T-helper 17 cell (primary cell): ENCODE data around the gene FADS6. TPM values are rescaled to one million over a fixed set of nuclear protein-coding genes. Genes with fewer than 3 reads are reported as not detected.
A peak's percentile ranks its signal among the peaks of the same experiment; 100 is the strongest.

Experiments used
- ATAC-seq: fragments of 150-1000 bp; cut with Tn5 transposase; 2 replicates; pipeline ENCODE4 v1.10.0; 2021; ENCODE audit warnings: mild to moderate bottlenecking, moderate library complexity
- DNase-seq, 3 donors: peaks; one replicate each; pipeline versions ENCODE4 v3.0.0 to v3.0.0-alpha.2; 2020 to 2021
- H3K9me3 ChIP-seq: one replicate; pipeline ENCODE4 v1.7.0; 2013; ENCODE audit warnings: low read length, mild to moderate bottlenecking; ENCODE audit not compliant: control insufficient read depth, poor library complexity, severe bottlenecking
- H3K27ac Mint-ChIP-seq: one replicate; pipeline ENCODE4 v1.8.0; 2022; ENCODE audit warnings: mild to moderate bottlenecking, moderate library complexity, mixed read lengths
- H3K27me3 Mint-ChIP-seq: one replicate; pipeline ENCODE4 v1.8.0; 2022; ENCODE audit warnings: mixed read lengths
- H3K36me3 Mint-ChIP-seq: one replicate; pipeline ENCODE4 v1.8.0; 2022; ENCODE audit warnings: low read depth, mixed read lengths
- H3K4me1 Mint-ChIP-seq: one replicate; pipeline ENCODE4 v1.8.0; 2022; ENCODE audit warnings: mild to moderate bottlenecking, mixed read lengths
- H3K4me3 Mint-ChIP-seq: one replicate; pipeline ENCODE4 v1.8.0; 2022; ENCODE audit warnings: mild to moderate bottlenecking, moderate library complexity, mixed read lengths
- total RNA-seq, 4 donors: library from RNA in 2 of 4; stranded (reverse) in 2 of 4; gene quantifications; one replicate each; pipeline ENCODE4 v1.2.3 and lab custom pipeline; 2022 to 2026

Gene FADS6, protein sequence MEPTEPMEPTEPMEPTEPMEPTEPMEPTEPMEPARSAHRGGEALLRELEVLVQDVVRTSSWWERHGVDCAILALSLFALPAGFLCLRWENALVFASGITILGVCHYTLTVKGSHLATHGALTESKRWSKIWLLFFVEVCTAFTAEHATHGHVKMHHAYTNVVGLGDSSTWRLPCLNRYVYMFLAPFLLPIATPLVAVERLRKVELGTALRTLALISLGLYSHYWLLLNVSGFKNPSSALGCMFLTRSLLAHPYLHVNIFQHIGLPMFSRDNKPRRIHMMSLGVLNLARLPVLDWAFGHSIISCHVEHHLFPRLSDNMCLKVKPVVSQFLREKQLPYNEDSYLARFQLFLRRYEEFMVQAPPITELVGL
- total RNA-seq = not detected
- total RNA-seq (lab: John Stamatoyannopoulos, UW) = 0 reads per million in 2 donors

GRCh38 chr17:74892974-74893911, at the start of gene FADS6:
TSS of gene FADS6 (minus strand) at chr17:74893633. CDS start at chr17:74893595, 38 bp downstream.
- H3K27ac Mint-ChIP-seq = no peak within 1 kb of the TSS
- H3K36me3 Mint-ChIP-seq = peaks cover 8% of the 10 kb centered on the region
- peaks cover 32% of the 10 kb centered on the region for H3K27me3 Mint-ChIP-seq
- peak; percentile 66 for ATAC-seq
- H3K4me3 Mint-ChIP-seq = peak within 1 kb of the TSS; percentile 84
- peaks cover 8% of the 10 kb centered on the region for H3K4me1 Mint-ChIP-seq
- H3K9me3 ChIP-seq = no peaks in the 10 kb centered on the region
- no peak for DNase-seq

DNA sequence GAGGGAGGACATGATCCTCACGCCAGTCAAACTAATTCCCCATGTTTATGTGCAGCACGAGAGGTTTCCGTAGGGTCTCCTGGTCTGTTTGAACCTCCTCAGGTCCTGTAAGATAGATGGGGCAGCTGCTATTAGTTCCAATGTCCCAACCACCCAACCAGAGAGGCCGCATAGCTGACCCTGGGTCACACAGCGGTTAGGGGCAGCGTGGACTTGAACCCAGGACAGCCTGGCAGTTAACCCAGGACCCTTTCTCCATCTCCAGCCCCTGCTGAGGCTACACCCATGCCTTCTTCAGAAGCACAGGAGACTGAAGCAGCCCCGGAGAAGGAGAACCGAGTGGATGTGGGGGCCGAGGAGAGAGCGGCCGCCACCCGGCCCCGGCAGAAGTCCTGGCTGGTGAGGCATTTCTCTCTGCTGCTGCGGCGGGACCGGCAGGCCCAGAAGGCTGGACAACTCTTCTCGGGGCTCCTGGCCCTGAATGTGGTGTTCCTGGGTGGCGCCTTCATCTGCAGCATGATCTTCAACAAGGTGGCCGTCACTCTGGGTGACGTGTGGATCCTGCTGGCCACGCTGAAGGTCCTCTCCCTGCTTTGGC, 47.8 kb upstream of the FADS6 start:
- no peaks in the 10 kb centered on the region for H3K9me3 ChIP-seq
- H3K27me3 Mint-ChIP-seq = peaks cover 66% of the 10 kb centered on the region
- peaks cover 6% of the 10 kb centered on the region for H3K36me3 Mint-ChIP-seq
- DNase-seq (no peak), ATAC-seq (no peak)
- no peak overlapping the region for H3K4me3 Mint-ChIP-seq
- no peak overlapping the region for H3K27ac Mint-ChIP-seq
- H3K4me1 Mint-ChIP-seq = peaks cover 6% of the 10 kb centered on the region

DNA sequence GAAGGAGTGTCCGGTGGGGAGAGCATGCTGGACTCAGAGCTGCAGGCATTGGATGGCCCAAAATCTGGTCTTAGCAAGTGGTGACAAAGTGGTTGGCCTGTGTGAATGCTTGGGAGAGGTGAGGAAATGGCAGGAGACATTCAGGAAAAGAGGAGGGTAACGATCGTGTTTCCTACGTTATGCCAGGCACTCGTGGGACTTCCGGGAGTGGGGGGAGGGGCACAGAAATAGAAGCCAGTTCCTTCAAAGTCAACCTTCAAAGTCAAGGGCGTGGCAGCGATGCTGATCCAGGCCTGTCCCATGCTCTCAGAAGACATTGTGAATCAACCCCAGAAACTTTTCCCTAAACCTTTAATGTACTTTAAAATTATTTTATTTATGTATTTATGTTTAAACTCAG, 46.1 kb upstream of the FADS6 start:
- peaks cover 71% of the 10 kb centered on the region for H3K27me3 Mint-ChIP-seq
- H3K9me3 ChIP-seq = no peaks in the 10 kb centered on the region
- no peak overlapping the region for H3K27ac Mint-ChIP-seq
- no peak overlapping the region for H3K4me3 Mint-ChIP-seq
- ATAC-seq (no peak), DNase-seq (no peak)
- peaks cover 6% of the 10 kb centered on the region for H3K4me1 Mint-ChIP-seq
- peaks cover 6% of the 10 kb centered on the region for H3K36me3 Mint-ChIP-seq

GRCh38 chr17:74938194-74938950, 44.9 kb upstream of the FADS6 start:
- Mint-ChIP-seq H3K27me3 (peaks cover 72% of the 10 kb centered on the region), H3K27ac (no peak overlapping the region), H3K4me3 (no peak overlapping the region), H3K36me3 (peaks cover 6% of the 10 kb centered on the region), H3K4me1 (peaks cover 6% of the 10 kb centered on the region)
- no peak for ATAC-seq
- no peaks in the 10 kb centered on the region for H3K9me3 ChIP-seq
- DNase-seq = no peak

DNA sequence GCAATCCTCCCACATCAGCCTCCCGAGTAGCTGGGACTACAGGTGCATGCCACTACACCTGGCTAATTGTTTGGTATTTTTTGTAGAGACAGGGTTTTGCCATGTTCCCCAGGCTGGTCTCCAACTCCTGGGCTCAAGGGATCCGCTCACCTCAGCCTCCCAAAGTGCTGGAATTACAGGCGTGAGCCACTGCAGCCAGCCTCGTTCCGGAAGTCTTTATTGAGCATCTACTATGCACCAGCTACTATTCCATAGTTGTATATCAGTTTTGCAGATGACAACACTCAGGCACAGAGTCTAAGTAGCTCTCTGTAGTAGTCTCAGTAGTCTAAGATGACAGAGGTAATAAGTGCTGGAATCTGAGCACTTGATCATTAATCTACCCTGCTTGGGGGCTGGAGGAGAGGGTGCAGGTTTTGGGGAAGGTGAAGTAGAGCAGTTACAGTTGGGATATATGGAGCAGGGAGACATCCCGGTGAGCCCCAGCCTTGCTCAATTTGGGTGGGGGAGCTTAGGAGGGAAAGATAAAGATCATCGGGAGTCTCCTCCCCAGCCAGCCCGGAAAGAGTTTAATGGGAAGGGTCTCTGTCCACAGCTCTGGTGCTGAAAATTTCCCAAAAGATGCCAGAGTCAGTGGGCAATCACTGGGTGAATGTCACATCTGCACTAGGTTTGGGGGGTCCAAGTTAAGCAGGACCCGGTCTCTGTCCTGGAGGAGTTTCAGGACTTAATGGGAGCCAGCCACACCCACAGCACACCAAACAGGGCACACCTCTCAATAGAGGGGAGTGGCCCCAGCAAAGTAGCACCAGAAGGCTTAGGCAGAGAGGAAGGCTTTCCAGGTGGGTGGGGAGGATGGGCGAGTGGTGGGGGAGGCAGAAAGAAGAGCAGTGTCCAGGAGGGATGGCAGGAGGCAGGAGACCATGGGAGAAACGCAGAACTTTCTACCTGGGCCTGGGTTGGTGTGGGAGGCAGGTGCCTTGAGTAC, 43.9 kb upstream of the FADS6 start:
- no peak overlapping the region for H3K27ac Mint-ChIP-seq
- no peaks in the 10 kb centered on the region for H3K9me3 ChIP-seq
- no peak overlapping the region for H3K4me3 Mint-ChIP-seq
- H3K36me3 Mint-ChIP-seq = peaks cover 6% of the 10 kb centered on the region
- peaks cover 72% of the 10 kb centered on the region for H3K27me3 Mint-ChIP-seq
- peaks cover 6% of the 10 kb centered on the region for H3K4me1 Mint-ChIP-seq
- ATAC-seq (no peak), DNase-seq (no peak)

GRCh38 chr17:74936470-74936799, 43.0 kb upstream of the FADS6 start:
- H3K4me1 Mint-ChIP-seq = peaks cover 6% of the 10 kb centered on the region
- no peak overlapping the region for H3K4me3 Mint-ChIP-seq
- H3K36me3 Mint-ChIP-seq = peaks cover 6% of the 10 kb centered on the region
- H3K27me3 Mint-ChIP-seq = peaks cover 74% of the 10 kb centered on the region
- ATAC-seq (no peak), DNase-seq (no peak)
- no peak overlapping the region for H3K27ac Mint-ChIP-seq
- H3K9me3 ChIP-seq = no peaks in the 10 kb centered on the region

DNA sequence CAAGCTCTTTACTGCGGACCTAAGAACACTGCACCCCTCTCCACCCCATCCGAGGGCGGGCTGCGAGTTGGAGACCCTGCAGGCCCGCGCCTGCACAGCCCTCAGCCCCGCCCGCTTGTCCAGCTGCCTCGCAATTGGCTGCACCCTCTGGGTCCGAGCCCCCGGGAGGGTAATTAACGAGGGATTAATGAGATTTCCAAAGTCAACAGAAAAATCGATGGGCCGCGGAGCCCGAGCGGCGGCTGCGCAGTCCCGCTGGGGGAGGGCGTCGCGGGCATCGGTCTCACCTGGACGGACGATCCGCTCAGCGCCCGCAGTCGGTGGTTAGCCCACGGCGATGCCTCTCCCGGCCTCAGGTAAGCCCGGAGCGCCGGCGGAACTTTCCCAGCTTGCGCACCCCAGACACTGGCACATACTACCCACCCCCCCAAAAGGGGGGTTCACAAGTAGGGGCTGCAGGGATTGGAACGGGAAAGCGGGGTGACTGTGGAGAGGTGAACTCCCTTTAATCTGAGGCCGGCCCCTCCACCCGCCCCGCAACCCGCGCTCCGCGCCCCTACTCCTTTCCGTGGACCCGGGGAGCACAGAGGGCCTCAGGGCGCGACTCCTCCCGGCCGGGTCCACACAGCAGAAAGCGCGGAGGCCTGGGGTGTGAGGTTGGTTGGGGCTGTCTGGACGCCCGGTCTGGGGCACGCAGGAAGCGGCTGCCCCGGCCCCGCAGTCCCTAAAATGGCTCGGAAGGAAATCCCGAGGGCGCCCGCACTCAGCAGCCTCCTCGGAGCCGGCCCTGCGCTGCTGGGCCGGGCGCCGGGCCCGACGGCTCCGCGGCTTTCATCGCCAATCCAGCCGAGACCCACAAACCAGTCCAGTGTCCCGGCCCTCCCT, 42.4 kb upstream of the FADS6 start, which contains the start of gene OTOP3:
Gene OTOP3, plus strand, starts transcription at position 314 of the 885 bp plus-strand sequence. Its CDS starts 24 bp downstream, at position 338.
- Mint-ChIP-seq H3K36me3 (peaks cover 6% of the 10 kb centered on the region), H3K4me3 (no peak within 1 kb of the TSS), H3K27me3 (peaks cover 78% of the 10 kb centered on the region), H3K4me1 (peaks cover 9% of the 10 kb centered on the region), H3K27ac (no peak within 1 kb of the TSS)
- ATAC-seq (no peak), DNase-seq (no peak)
- H3K9me3 ChIP-seq = no peaks in the 10 kb centered on the region

- Mint-ChIP-seq H3K4me3 (no peak overlapping the region), H3K27me3 (peaks cover 78% of the 10 kb centered on the region), H3K27ac (no peak overlapping the region), H3K36me3 (peaks cover 10% of the 10 kb centered on the region), H3K4me1 (peaks cover 9% of the 10 kb centered on the region)
- no peak for ATAC-seq
- H3K9me3 ChIP-seq = no peaks in the 10 kb centered on the region
- DNase-seq = no peak
These were observed 41.6 kb upstream of the FADS6 start for GRCh38 chr17:74935048-74935447.

DNA sequence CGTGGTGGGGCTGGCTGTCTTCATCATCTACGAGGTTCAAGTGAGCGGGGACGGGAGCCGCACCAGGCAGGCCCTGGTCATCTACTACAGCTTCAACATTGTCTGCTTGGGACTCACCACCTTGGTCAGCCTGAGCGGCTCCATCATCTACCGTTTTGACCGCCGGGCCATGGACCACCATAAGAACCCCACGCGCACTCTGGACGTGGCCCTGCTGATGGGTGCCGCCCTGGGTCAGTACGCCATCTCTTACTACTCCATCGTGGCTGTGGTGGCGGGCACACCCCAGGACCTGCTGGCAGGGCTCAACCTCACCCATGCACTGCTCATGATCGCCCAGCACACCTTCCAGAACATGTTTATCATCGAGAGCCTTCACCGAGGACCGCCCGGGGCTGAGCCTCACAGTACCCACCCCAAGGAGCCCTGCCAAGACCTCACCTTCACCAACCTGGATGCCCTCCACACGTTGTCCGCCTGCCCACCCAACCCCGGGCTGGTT, 37.2 kb upstream of the FADS6 start:
- ATAC-seq = no peak
- Mint-ChIP-seq H3K36me3 (peaks cover 8% of the 10 kb centered on the region), H3K4me1 (peaks cover 5% of the 10 kb centered on the region), H3K4me3 (no peak overlapping the region), H3K27ac (no peak overlapping the region), H3K27me3 (peaks cover 81% of the 10 kb centered on the region)
- H3K9me3 ChIP-seq = no peaks in the 10 kb centered on the region
- no peak for DNase-seq

DNA sequence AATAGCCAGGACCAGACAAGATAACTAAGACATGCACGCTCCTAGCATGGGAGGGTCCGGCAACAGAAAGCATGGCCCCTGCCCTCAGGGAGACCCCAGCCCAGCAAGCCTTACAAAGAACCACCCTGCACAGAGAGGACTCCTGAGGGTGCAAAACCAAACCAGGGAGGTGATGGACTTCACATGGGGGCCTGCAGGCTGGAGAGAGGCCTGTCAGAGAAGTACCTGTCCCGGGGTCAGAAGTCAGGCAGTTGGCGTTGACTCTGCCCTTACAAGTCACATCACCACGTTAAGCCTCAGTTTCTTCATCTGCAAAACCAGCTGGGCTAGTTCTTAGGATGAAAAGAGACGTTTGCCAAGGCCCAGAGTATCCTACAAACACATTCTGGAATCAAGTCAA, 35.4 kb upstream of the FADS6 start:
- H3K4me3 Mint-ChIP-seq = no peak overlapping the region
- H3K27ac Mint-ChIP-seq = peak overlapping the region; percentile 32
- H3K4me1 Mint-ChIP-seq = peaks cover 11% of the 10 kb centered on the region
- H3K36me3 Mint-ChIP-seq = peaks cover 9% of the 10 kb centered on the region
- no peak for DNase-seq
- H3K9me3 ChIP-seq = no peaks in the 10 kb centered on the region
- no peak for ATAC-seq
- H3K27me3 Mint-ChIP-seq = peaks cover 87% of the 10 kb centered on the region

GRCh38 chr17:74925242-74925641, 31.8 kb upstream of the FADS6 start:
- DNase-seq (no peak), ATAC-seq (no peak)
- peaks cover 5% of the 10 kb centered on the region for H3K36me3 Mint-ChIP-seq
- no peak overlapping the region for H3K27ac Mint-ChIP-seq
- peaks cover 10% of the 10 kb centered on the region for H3K4me1 Mint-ChIP-seq
- peak overlapping the region; percentile 36 for H3K4me3 Mint-ChIP-seq
- peaks cover 65% of the 10 kb centered on the region for H3K27me3 Mint-ChIP-seq
- no peaks in the 10 kb centered on the region for H3K9me3 ChIP-seq
